Lower lobe of right lung (tissue), 2 donors: ENCODE data around the gene FHIT. TPM values are rescaled to one million over a fixed set of nuclear protein-coding genes. Genes with fewer than 3 reads are reported as not detected.
"Not testable (repeated sequence)": the region's sequence is repeated elsewhere in the genome, so short reads cannot be mapped to it uniquely, and the experiment has no call there.

Source experiments
- ATAC-seq, 2 donors: fragments of 200-7000 bp; cut with Tn5 transposase; one replicate each; pipeline ENCODE4 v1.9.1; 2020 to 2022; ENCODE audit warnings: mild to moderate bottlenecking in 2 of 2, moderate library complexity in 2 of 2
- DNase-seq: peaks from one replicate; pipeline ENCODE4 v3.0.0-alpha.2; 2020
- H3K27ac ChIP-seq: fragments of 200-600 bp; one replicate; pipeline ENCODE4 v1.8.0; 2022
- H3K27me3 ChIP-seq: fragments of 200-600 bp; one replicate; pipeline ENCODE4 v1.8.0; 2022; ENCODE audit warnings: low read depth
- H3K36me3 ChIP-seq: fragments of 200-600 bp; one replicate; pipeline ENCODE4 v1.8.0; 2022; ENCODE audit warnings: mild to moderate bottlenecking
- H3K4me1 ChIP-seq: fragments of 200-600 bp; one replicate; pipeline ENCODE4 v1.8.0; 2022
- H3K4me3 ChIP-seq: fragments of 200-600 bp; one replicate; pipeline ENCODE4 v1.8.0; 2022; ENCODE audit warnings: mild to moderate bottlenecking
- H3K9me3 ChIP-seq: fragments of 200-600 bp; one replicate; pipeline ENCODE4 v1.8.0; 2022
- CTCF ChIP-seq: fragments of 200-600 bp; IDR thresholded peaks from one replicate; pipeline ENCODE4 v1.8.0; 2022; ENCODE audit warnings: antibody characterized with exemption, mild to moderate bottlenecking
- intact Hi-C: fragments of 100-400 bp; cut with DNase I; formaldehyde crosslinking; loops from one replicate; pipeline ENCODE4 v1.11.0; 2022
- total RNA-seq: library from RNA; stranded (reverse); fragmentation: NEBNext Ultra II Directional; extraction: Animal tissue kit (Norgen Biotek cat#: 25700); gene quantifications from one replicate; pipeline ENCODE4 v1.2.1, GENCODE V29; 2021
- donor health status: DM: no; HTN: yes; CAD: no; lungs with severe emphysema.

Gene FHIT
- total RNA-seq, 1 donor from 2014 or later, result 10.3 TPM

- no peak for TF ChIP-seq CTCF
- H3K4me1 ChIP-seq, result peaks cover 7% of the 10 kb centered on the region
- ATAC-seq (no peak), DNase-seq (no peak)
- no peaks in the 10 kb centered on the region for H3K36me3 ChIP-seq
- H3K27me3 ChIP-seq, result no peaks in the 10 kb centered on the region
- no peaks in the 10 kb centered on the region for H3K9me3 ChIP-seq
- no peak overlapping the region for H3K4me3 ChIP-seq
- no peak overlapping the region for H3K27ac ChIP-seq
- intact Hi-C loops, result loop anchor here (10.0 kb wide), 1 partner anchor 236 kb away; no protein-coding TSS in a partner anchor
These were observed 1440.6 kb downstream of the FHIT start for GRCh38 chr3:59810606-59811005.

GRCh38 chr3:59809710-59810444 is 1441.4 kb downstream of the FHIT start:
- peak; percentile 39 for TF ChIP-seq CTCF
- H3K9me3 ChIP-seq, result no peaks in the 10 kb centered on the region
- H3K4me1 ChIP-seq, result peaks cover 7% of the 10 kb centered on the region
- H3K36me3 ChIP-seq, result no peaks in the 10 kb centered on the region
- ATAC-seq (peak; percentile 43 to 45), DNase-seq (no peak)
- no peak overlapping the region for H3K27ac ChIP-seq
- intact Hi-C loops, result loop anchor here (10.0 kb wide), 1 partner anchor 235 kb away; no protein-coding TSS in a partner anchor
- H3K4me3 ChIP-seq, result no peak overlapping the region
- no peaks in the 10 kb centered on the region for H3K27me3 ChIP-seq

- no peaks in the 10 kb centered on the region for H3K36me3 ChIP-seq
- TF ChIP-seq CTCF, result no peak
- no peaks in the 10 kb centered on the region for H3K9me3 ChIP-seq
- H3K4me1 ChIP-seq, result peaks cover 7% of the 10 kb centered on the region
- ATAC-seq (no peak), DNase-seq (no peak)
- no peak overlapping the region for H3K27ac ChIP-seq
- intact Hi-C loops, result no loop called here
- H3K4me3 ChIP-seq, result no peak overlapping the region
- H3K27me3 ChIP-seq, result no peaks in the 10 kb centered on the region
These were observed 1442.2 kb downstream of the FHIT start for GRCh38 chr3:59809016-59809415.

- peaks cover 7% of the 10 kb centered on the region for H3K4me1 ChIP-seq
- H3K27ac ChIP-seq, result no peak overlapping the region
- DNase-seq, result no peak
- H3K4me3 ChIP-seq, result no peak overlapping the region
- no peaks in the 10 kb centered on the region for H3K27me3 ChIP-seq
- no peak for ATAC-seq
- no peak for TF ChIP-seq CTCF
- intact Hi-C loops, result no loop called here
- no peaks in the 10 kb centered on the region for H3K36me3 ChIP-seq
- H3K9me3 ChIP-seq, result no peaks in the 10 kb centered on the region
These were observed 1442.8 kb downstream of the FHIT start for GRCh38 chr3:59808446-59808845.

GRCh38 chr3:59803268-59803667 is 1448.0 kb downstream of the FHIT start:
- H3K27ac ChIP-seq, result no peak overlapping the region
- no peak for TF ChIP-seq CTCF
- no peak for DNase-seq
- no peak for ATAC-seq
- no peaks in the 10 kb centered on the region for H3K9me3 ChIP-seq
- H3K36me3 ChIP-seq, result no peaks in the 10 kb centered on the region
- H3K4me3 ChIP-seq, result no peak overlapping the region
- H3K27me3 ChIP-seq, result no peaks in the 10 kb centered on the region
- H3K4me1 ChIP-seq, result no peaks in the 10 kb centered on the region
- intact Hi-C loops, result no loop called here

GRCh38 chr3:59802453-59802852 is 1448.8 kb downstream of the FHIT start:
- DNase-seq, H3K27ac ChIP-seq, H3K36me3 ChIP-seq, intact Hi-C loops, H3K9me3 ChIP-seq, H3K4me1 ChIP-seq, H3K4me3 ChIP-seq, ATAC-seq, H3K27me3 ChIP-seq: not testable (repeated sequence)
